ENCODE results near the gene HDGFL1.

DNA sequence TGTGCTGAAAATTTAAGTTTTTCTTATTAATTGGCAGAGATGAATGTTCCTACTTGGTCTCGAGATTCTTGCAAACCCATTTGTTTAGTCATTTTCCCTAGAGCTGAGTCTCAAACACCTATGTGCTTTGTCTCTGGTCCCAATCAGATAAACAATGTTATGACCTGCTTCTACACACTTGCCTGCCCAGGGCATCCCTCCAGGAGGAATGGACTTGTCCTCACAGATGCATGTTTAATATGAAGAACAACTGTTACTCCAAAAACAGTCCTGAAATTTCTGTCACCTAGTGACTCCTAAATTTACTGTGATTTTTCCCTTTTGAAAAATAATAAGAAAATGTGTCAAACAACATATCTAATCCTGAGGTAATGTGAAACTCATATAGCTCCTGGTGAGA lies 43.7 kb downstream of the HDGFL1 start:
- no peak for TF ChIP-seq ZNF274 (IDR thresholded peaks at IDR 0.05; ENCODE audit: low read depth, low read length)
- no peak for TF ChIP-seq SUZ12 (IDR thresholded peaks at IDR 0.05; ENCODE audit: extremely low read depth, insufficient read depth, insufficient read length)
- no peak for TF ChIP-seq YY1 (IDR thresholded peaks at IDR 0.05; ENCODE audit: insufficient read depth, insufficient read length)
